GM10266 (cell line): ENCODE measurements around the gene ANGPTL2.

Experiments
- DNase-seq: peaks from one replicate; pipeline ENCODE4 v3.0.0; 2012; ENCODE audit errors: extremely low spot score
- TF ChIP-seq, protein P1 (sequence below): IDR thresholded peaks from 2 replicates; pipeline ENCODE4 v1.5.1; 2012; ENCODE audit warnings: mild to moderate bottlenecking, low read depth; ENCODE audit not compliant: control insufficient read depth, insufficient read depth; ENCODE audit errors: missing control alignments

Gene ANGPTL2

DNA sequence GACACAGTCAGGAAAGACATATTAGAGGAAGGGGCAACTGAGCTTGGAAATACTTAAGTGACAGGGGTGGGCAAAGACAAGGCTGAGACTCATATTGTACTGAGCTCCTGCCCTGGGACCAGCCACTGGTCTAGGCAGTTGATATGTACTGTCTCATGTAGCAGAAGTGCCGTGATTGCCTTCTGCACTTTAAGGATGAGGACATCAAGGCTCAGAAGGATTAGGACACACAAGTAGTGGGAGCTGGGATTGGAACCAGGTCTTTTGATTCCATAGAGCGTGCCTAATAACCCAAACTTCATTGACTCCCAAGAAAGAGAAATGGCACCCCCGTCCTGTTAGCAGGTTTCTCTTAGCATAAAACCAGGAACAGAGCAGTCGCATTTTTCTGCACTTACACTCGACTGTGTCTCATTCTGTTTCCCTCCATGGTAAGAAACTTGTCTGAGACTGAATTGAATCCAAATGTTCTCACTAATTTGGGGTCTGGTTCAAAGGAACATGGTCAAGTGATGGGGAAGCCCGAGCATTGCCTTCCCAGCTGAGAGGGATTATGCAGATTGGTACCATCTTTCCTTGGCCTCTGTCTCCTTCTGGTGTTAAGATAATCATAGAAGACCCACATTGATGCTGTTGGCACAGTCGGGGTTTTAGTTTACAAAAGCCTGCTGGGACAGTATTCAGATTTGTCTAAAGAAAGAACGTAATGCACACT is 70.4 kb downstream of the ANGPTL2 start:
- TF ChIP-seq, protein P1, sequence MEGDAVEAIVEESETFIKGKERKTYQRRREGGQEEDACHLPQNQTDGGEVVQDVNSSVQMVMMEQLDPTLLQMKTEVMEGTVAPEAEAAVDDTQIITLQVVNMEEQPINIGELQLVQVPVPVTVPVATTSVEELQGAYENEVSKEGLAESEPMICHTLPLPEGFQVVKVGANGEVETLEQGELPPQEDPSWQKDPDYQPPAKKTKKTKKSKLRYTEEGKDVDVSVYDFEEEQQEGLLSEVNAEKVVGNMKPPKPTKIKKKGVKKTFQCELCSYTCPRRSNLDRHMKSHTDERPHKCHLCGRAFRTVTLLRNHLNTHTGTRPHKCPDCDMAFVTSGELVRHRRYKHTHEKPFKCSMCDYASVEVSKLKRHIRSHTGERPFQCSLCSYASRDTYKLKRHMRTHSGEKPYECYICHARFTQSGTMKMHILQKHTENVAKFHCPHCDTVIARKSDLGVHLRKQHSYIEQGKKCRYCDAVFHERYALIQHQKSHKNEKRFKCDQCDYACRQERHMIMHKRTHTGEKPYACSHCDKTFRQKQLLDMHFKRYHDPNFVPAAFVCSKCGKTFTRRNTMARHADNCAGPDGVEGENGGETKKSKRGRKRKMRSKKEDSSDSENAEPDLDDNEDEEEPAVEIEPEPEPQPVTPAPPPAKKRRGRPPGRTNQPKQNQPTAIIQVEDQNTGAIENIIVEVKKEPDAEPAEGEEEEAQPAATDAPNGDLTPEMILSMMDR, result no peak
- DNase-seq, result no peak

DNA sequence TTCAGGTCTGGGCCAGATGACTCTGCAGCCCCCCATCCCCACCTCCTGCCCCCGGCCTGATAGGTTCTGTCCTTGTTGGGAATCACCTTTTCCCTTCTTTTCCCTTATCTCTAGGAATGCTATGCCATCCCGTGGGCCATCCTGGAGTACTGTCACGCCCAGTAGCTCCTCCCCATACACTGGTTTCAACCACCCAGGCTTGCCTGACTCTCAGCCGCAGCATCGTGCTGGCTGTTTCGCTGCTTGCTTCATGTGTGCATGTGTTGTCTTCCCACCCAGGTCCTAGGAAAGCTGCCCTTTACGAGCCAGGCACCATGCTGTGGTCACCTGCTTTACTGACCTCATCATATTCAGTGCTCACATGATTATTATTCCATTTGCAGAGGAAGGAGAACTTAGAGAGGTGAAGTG is 71.8 kb downstream of the ANGPTL2 start:
- TF ChIP-seq, protein P1, result no peak
- no peak for DNase-seq

DNA sequence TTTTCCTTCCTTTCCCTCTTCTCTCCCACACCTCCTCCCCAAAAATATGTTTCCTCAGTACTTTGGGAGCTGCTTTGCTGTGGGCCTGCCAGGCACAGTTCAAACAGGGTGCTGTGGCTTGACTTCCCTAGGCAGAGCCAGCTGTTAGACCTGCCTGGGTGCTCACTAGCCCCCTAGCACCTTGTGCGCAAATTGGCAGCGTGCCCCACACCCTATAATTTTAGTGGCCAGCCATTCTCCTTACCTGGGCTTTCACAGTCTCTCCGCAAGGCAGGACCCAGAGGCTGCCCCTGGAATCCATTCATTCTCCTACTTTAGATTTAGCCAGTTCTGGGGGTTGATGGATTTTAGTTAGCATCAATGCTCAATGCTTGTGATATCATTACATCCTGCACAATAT is 72.3 kb downstream of the ANGPTL2 start:
- TF ChIP-seq, protein P1, result no peak
- no peak for DNase-seq

DNA sequence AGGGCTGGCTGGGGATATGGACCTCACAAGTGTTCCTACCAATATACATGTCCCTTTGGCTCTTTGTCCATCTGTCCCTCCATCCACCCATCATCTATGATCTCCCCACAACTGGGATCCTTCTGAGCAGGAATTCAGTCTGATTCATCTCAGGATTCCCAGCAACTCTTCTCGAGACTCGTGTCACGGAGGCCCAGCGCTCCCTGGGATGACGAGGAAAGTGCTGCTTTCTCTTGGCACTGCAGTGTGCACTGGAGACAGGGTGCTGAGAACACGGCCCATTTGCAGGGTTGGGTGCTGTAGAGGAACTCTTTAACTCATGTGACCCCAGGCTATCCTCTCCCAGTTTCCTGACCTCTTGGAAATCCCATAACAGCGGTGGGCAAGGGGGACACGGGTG is 72.9 kb downstream of the ANGPTL2 start:
- TF ChIP-seq, protein P1, result no peak
- no peak for DNase-seq

DNA sequence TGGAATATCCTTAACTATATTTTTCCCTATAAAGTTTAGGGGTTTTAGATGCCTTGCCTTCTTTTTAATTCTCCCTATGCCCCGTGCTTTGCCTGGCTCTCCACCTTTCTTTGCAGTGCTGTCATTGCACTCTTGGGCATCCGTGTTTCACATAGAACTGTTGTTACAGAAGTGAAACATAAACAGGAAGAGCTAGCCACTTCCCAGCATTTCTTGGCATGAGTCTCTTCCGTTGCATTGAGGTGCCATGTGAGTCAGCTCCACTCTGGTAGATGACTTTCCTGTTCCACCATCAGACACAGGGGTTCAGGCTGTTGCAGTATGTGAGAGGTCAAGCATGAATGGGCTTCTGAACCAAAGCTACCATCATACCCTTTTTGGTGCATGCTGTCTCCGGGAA is 73.4 kb downstream of the ANGPTL2 start:
- peak; percentile 12 for DNase-seq

DNA sequence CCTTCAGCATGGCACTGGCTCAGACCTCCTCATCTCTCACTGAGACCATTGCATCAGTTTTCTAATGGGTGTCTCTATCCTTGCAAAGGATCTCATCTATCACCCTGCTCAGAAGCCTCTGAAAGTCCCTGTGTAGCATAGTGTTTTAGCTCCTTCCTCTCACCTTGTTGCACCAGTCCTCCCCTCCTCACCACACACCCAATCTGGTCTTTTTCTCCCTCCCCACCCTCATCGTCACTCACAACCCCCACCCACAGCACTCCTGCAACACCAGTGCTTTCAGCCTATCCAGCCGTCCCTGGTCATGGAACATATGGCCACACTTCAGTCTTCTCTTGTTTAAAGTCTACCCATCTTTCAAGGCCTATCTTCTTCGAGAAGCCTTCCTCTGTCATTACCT is 74.5 kb downstream of the ANGPTL2 start:
- TF ChIP-seq, protein P1, result no peak
- no peak for DNase-seq

More for the DNA sequence above, 73.4 kb downstream of the ANGPTL2 start:
- TF ChIP-seq, protein P1, result peak; percentile 22

DNA sequence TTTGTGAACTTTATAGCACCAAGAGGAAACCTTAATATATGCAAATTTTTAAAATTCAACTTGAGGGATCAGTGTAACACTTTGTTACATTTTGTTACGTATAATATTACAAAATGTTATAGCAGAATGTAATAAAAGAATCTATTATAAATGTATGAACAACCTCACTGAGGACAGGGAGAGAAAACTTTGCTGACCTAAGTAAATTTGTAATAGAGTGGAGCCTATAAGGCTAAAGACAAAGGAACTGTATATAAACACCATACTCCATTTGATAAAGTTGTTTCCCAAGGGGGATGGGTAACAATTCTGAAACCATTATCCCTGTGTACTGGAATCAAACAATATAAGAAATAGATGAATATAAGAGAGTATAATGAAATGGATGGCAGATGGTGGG is 77.3 kb downstream of the ANGPTL2 start:
- no peak for DNase-seq
- TF ChIP-seq, protein P1, result no peak
